GM20431 (cell line): ENCODE results near the gene WDFY2.

Experiments used
- in situ Hi-C: fragments of 300-500 bp; cut with MseI, MboI; formaldehyde crosslinking; loops from one replicate; pipeline ENCODE4 v1.15.0; 2020; ENCODE audit warnings: low sequenced_read_pairs; ENCODE audit not compliant: unreplicated experiment

Gene WDFY2

GRCh38 chr13:51763486-51763885 lies 179.2 kb downstream of the WDFY2 start:
- in situ Hi-C loops: no loop called here

GRCh38 chr13:51764184-51765141 lies 180.2 kb downstream of the WDFY2 start:
- in situ Hi-C loops: no loop called here

- in situ Hi-C loops: no loop called here
Observed at GRCh38 chr13:51765142-51765515, 180.9 kb downstream of the WDFY2 start.

- in situ Hi-C loops: no loop called here
Observed at GRCh38 chr13:51767100-51767499, 182.8 kb downstream of the WDFY2 start.

DNA sequence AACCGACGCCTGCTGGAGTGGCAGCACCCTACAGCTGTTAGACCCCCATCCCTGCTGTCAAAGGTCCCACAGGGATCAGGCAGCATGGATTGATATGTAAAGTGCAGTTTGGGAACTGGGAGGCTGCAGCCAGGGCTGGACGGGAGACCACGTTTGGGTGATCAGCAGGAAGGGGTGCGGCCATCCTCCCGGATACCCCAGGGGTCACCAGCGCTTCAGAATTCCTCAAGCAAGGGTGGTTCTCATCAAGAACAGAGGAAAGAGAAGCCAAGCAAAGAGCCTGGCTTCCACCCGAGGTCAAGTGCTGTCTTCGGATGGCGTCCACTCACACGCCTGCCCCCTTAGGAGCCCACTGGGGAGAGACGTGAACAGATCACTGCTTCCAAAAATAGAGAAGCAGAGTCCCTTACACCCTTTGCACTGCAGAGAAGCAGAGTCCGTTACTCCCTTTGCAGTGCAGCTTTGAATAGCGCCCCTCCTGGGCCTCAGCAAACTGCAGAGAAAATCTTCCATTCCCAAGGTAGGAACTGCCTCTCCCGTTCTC lies 184.2 kb downstream of the WDFY2 start:
- in situ Hi-C loops: no loop called here

DNA sequence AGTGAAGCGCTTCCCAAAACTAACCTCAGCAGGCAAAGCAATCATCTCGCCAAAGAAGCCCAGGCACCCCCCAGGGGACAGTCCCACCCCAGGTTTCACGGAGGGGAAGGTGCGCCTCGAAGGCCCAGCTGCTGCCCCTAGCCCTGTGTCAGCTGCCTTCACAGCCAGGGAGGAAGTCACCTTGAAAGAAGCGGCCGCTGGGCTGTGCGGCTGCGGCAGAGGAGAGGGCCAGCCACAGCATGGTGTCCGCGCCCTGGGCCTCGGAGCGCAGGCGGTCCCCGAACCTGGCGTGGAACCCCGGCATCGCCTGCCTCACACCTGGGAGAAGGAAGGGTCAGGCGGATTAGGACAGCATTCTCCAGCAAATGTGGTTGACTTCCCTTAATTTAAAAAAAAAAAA lies 184.7 kb downstream of the WDFY2 start:
- in situ Hi-C loops: no loop called here

GRCh38 chr13:51769455-51770127 lies 185.3 kb downstream of the WDFY2 start:
- in situ Hi-C loops: no loop called here

- in situ Hi-C loops: no loop called here
Observed at GRCh38 chr13:51770160-51770559, 185.9 kb downstream of the WDFY2 start.

DNA sequence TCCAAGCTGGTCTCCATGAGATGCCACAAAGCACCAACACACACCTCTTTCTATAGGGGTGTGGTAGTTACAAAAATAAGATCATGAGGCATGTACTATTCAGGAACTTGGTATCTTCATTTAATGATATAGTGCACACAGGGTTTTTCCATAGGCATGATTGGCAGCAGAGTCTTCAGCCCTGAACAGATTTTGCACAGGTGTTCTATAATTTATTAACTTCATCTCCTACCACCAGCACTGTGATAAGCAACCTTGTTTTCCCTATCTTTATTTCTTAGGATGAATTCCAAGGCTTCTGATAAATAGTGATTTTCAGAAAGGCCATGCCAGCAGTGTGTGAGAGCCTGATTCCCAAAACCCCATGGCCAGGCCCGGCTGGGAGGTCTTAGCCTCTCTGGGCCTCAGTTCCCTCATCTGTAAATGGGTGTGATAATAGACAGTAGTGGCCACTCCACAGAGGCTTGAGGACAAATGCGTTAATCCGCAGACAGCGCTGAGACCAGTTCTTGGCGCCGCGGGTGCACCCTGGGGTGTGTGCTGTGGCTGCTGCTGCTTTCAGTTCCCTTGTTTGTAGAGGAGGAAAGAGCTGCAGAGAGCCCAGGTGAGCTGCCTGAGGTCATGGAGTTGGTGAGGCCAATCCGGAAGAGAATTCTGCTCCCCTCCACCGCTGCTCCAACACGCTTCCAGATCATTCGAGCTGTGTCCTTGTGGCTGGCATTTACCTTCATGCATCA lies 186.6 kb downstream of the WDFY2 start:
- in situ Hi-C loops: no loop called here

DNA sequence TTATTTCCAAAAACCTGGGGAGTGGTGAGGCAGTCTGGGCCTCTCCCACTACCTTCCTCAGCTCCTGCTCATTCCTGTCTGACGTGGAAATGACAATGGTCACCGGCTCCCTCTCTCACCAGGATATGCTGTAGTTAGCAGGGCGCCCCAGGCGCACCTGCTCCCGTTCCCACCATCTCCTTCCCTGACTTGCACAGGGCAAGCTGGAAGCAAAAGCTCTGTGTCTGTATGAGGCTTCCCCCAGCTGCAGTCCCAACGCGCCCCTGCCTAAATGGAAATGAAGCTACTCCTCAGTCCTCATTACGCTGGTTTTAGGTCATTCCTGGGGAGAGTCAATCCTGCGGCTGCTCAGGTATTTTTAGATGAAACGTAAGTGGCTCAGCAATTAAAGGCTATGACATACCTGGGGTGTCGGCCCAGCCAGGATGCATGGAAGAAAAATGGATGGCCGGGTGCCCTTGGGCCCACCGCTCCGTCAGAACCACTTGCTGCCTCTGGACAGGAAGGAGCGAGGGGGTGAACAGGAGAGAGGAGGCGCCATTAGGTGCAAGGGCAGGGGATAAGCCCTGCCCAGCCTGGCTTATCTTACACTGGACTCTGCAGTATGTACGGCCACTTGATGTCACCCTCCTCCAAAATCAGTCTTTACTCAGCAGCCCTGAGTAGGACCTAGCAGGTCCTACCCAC lies 187.3 kb downstream of the WDFY2 start:
- in situ Hi-C loops: no loop called here

- in situ Hi-C loops: no loop called here
Observed at GRCh38 chr13:51772105-51772455, 187.8 kb downstream of the WDFY2 start.

GRCh38 chr13:51772781-51773180 lies 188.5 kb downstream of the WDFY2 start:
- in situ Hi-C loops: no loop called here

DNA sequence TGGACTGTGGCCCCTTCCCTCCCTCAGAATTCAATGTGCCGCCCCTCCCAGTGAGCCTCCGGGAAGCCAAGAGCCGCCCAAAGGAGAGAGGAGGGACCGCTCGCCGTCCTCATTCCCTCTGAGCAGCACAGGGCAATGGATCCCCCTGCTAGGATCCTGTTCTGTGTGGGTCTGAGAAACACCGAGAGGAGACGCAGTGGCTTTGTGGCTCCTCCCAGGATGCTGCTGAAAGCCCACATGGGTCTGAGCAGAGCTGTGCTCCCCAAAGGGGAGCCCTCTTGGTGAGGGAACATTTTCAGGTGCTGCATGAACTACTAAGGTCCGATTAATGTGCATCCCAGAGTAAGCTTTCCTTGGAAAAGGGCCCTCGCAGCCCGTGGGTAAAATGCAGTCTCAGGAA lies 189.3 kb downstream of the WDFY2 start:
- in situ Hi-C loops: no loop called here

GRCh38 chr13:51776179-51776578 lies 191.9 kb downstream of the WDFY2 start:
- in situ Hi-C loops: loop anchor here (25.0 kb wide), 1 partner anchor 339 kb away; no protein-coding TSS in a partner anchor

DNA sequence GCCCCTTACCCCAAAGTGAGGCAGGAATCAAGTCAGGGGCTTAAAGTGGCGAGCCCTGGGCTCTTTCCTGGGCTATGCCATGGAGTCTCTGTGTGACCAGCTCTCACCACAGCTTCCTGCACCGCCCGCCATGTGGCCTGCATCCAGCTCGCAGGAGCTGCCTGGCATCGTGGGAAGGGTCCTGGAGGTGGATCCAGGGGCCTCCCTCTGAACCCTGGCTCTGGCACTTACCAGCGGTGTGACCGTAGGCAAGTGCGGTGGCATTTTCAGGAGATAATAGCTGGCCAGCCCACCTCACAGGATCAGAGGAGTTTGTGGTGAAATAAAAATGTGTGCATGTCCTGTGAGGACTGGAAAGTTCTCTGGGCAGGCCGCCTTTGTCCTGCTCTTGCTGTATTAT lies 193.7 kb downstream of the WDFY2 start:
- in situ Hi-C loops: loop anchor here (25.0 kb wide), 1 partner anchor 341 kb away; no protein-coding TSS in a partner anchor

GRCh38 chr13:51778392-51778791 lies 194.1 kb downstream of the WDFY2 start:
- in situ Hi-C loops: loop anchor here (25.0 kb wide), 1 partner anchor 341 kb away; no protein-coding TSS in a partner anchor

GRCh38 chr13:51780099-51780498 lies 195.8 kb downstream of the WDFY2 start:
- in situ Hi-C loops: loop anchor here (25.0 kb wide), 1 partner anchor 343 kb away; no protein-coding TSS in a partner anchor

- in situ Hi-C loops: loop anchor here (25.0 kb wide), 1 partner anchor 344 kb away; no protein-coding TSS in a partner anchor
Observed at GRCh38 chr13:51781246-51782022, 197.2 kb downstream of the WDFY2 start.
